Lower lobe of right lung (tissue), 2 donors: ENCODE results near the gene GPRIN2. TPM values are rescaled to one million over a fixed set of nuclear protein-coding genes. Genes with fewer than 3 reads are reported as not detected.

Source experiments
- ATAC-seq, 2 donors: fragments of 200-7000 bp; cut with Tn5 transposase; one replicate each; pipeline ENCODE4 v1.9.1; 2020 to 2022; ENCODE audit warnings: mild to moderate bottlenecking in 2 of 2, moderate library complexity in 2 of 2
- DNase-seq: peaks from one replicate; pipeline ENCODE4 v3.0.0-alpha.2; 2020
- H3K27ac ChIP-seq: fragments of 200-600 bp; one replicate; pipeline ENCODE4 v1.8.0; 2022
- H3K27me3 ChIP-seq: fragments of 200-600 bp; one replicate; pipeline ENCODE4 v1.8.0; 2022; ENCODE audit warnings: low read depth
- H3K36me3 ChIP-seq: fragments of 200-600 bp; one replicate; pipeline ENCODE4 v1.8.0; 2022; ENCODE audit warnings: mild to moderate bottlenecking
- H3K4me1 ChIP-seq: fragments of 200-600 bp; one replicate; pipeline ENCODE4 v1.8.0; 2022
- H3K4me3 ChIP-seq: fragments of 200-600 bp; one replicate; pipeline ENCODE4 v1.8.0; 2022; ENCODE audit warnings: mild to moderate bottlenecking
- H3K9me3 ChIP-seq: fragments of 200-600 bp; one replicate; pipeline ENCODE4 v1.8.0; 2022
- intact Hi-C: fragments of 100-400 bp; cut with DNase I; formaldehyde crosslinking; loops from one replicate; pipeline ENCODE4 v1.11.0; 2022
- total RNA-seq: library from RNA; stranded (reverse); fragmentation: NEBNext Ultra II Directional; extraction: Animal tissue kit (Norgen Biotek cat#: 25700); gene quantifications from one replicate; pipeline ENCODE4 v1.2.1, GENCODE V29; 2021
- TF ChIP-seq, protein P1 (sequence below): fragments of 200-600 bp; IDR thresholded peaks from one replicate; pipeline ENCODE4 v1.8.0; 2022; ENCODE audit warnings: antibody characterized with exemption, mild to moderate bottlenecking
- donor health status: DM: no; HTN: yes; CAD: no; lungs with severe emphysema.

Gene GPRIN2
- total RNA-seq, 1 donor from 2014 or later = 42.1 TPM

DNA sequence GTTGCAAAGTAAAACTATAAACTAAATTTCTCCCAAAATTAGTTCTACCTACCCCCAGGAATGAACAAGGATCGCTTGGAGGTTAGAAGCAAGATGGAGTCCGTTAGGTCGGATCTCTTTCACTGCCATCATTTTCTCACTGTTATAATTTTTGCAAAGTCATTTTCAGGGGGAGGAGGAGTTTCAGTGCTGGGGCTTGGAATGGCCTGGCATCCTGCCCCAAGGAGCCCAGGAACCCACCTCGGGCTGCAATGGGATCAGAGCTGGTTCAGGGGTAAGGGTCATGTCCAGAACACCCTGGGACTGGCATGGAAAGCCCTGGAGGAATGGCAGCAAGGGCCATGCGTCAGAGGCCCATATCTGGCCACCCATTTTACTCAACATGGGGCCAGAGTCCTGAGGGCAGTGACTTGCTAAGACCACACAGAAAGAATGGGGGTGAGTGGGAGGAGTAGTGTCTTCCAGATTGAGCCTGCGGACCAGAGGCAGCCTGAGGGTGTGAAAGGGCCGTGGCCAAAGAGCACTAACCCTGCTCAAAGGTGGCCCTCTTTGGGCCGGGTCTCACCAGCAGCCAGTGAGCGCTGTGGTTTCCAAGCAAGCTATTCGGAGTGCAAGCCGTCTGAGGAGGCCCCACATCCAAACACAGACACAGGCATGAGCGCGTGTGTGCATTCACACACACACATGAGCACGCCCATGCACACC, 31.8 kb downstream of the GPRIN2 start:
- peak in 1 of 2 donors; percentile 3 for ATAC-seq
- TF ChIP-seq, protein P1, sequence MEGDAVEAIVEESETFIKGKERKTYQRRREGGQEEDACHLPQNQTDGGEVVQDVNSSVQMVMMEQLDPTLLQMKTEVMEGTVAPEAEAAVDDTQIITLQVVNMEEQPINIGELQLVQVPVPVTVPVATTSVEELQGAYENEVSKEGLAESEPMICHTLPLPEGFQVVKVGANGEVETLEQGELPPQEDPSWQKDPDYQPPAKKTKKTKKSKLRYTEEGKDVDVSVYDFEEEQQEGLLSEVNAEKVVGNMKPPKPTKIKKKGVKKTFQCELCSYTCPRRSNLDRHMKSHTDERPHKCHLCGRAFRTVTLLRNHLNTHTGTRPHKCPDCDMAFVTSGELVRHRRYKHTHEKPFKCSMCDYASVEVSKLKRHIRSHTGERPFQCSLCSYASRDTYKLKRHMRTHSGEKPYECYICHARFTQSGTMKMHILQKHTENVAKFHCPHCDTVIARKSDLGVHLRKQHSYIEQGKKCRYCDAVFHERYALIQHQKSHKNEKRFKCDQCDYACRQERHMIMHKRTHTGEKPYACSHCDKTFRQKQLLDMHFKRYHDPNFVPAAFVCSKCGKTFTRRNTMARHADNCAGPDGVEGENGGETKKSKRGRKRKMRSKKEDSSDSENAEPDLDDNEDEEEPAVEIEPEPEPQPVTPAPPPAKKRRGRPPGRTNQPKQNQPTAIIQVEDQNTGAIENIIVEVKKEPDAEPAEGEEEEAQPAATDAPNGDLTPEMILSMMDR = no peak
- intact Hi-C loops = no loop called here
- H3K36me3 ChIP-seq = no peaks in the 10 kb centered on the region
- peak; percentile 51 for DNase-seq
- H3K27ac ChIP-seq = no peak overlapping the region
- H3K9me3 ChIP-seq = no peaks in the 10 kb centered on the region
- H3K4me3 ChIP-seq = no peak overlapping the region
- peaks cover 14% of the 10 kb centered on the region for H3K4me1 ChIP-seq
- peaks cover 11% of the 10 kb centered on the region for H3K27me3 ChIP-seq

DNA sequence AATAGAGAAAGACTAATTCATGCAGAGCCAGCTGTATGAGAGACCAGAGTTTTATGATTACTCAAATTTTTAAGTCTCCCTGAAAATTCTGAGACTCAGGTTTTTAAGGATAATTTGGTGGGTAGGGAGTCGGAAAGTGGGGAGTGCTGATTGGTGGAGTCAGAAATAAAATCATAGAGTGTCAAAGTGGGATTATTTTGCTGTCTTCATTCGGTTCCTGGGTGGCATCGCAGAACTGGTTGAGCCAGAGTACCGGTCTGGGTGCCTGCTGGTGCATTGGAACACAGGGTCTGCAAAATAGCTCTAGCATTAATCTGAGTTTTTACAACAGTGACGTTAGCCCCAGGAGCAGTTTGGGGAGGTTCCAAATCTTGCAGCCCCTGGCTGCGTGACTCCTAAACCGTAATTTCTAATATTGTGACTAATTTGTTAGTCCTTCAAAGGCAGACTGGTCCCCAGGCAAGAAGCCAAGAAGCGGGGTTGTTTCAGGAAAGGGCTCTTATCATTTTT, 32.4 kb downstream of the GPRIN2 start:
- H3K36me3 ChIP-seq = no peaks in the 10 kb centered on the region
- ATAC-seq = no peak
- H3K9me3 ChIP-seq = no peaks in the 10 kb centered on the region
- intact Hi-C loops = no loop called here
- H3K27me3 ChIP-seq = peaks cover 11% of the 10 kb centered on the region
- TF ChIP-seq, protein P1 = no peak
- peaks cover 14% of the 10 kb centered on the region for H3K4me1 ChIP-seq
- no peak overlapping the region for H3K4me3 ChIP-seq
- peak; percentile 44 for DNase-seq
- no peak overlapping the region for H3K27ac ChIP-seq

DNA sequence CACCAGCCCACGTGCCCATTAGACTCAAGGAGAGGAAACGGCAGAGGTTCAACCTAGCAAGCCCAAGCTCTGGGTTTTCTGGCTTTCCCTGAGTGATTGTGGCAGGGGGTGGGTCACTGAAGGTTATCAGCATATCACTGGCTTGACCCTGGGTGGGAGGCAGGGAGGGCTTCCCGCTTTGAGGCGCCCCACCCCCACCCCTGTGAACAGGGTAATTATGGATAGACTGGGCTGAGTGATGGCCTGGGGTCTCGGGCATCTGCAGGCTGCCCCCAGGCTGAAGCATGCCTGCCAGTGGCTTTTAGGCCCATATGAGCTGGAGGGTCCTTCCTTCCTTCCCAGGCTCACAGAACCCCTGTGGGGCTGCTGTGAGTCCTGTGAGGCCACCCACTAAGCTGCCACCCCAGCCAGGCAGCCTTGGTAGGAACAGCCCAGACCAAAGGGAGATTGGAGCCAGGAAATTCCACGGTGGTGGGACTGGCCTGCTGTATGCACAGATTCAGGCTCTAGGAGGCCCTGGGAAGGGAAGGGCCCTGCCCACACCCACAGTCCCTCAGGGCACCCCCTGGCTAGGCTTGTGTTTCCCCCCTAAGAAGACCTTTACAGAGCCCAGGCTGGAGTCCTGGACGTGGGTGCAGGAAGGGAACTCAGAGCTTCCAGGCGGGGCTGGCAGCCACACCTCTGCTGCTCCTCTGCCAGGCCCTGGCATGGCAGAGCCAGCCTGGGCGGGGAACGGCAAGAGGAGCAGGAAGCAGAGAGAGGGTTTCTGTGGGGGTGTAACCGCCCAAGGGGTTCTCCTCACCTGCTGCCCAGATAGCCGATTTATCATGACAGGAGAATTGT, 33.1 kb downstream of the GPRIN2 start:
- peak; percentile 46 to 69 for ATAC-seq
- TF ChIP-seq, protein P1 = no peak

DNA sequence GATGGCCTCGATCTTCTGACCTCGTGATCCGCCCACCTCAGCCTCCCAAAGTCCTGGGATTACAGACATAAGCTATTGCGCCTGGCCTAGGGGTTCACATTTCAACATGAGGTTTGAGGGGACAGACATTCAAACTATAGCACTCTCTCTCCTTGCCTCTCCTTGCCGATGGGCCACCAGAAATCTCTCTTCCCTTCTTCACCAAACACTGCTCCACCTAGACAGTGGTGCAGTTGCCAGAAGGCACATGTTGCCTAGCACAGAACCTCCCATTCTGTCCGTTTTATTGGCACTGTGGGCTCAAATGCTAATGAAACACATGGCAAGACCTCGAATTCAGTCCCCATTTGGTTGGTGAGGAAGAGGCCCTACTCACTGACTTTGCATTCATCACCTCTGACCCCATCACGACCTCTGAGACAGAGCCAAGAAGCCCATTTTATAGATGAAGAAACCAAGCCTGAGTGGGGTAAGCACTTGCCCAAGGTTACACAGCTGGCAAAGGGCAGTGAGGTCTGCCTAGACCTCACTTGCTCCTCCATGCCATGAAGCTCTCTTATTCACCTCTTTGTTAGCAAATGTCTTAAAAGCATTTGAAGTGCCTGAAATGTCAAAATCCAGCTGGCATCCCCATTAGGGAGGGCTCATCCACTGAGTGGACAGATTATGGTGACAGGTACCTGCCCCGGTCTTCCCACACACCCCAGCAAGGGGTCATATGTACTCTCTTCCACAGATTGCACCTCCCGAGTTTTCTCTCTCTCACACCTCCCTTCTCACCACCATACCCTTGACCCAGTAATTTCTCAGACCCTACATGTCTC, 34.0 kb downstream of the GPRIN2 start:
- DNase-seq (peak; percentile 30), ATAC-seq (no peak)
- H3K9me3 ChIP-seq = no peaks in the 10 kb centered on the region
- TF ChIP-seq, protein P1 = no peak
- H3K4me1 ChIP-seq = peaks cover 14% of the 10 kb centered on the region
- H3K36me3 ChIP-seq = no peaks in the 10 kb centered on the region
- no peak overlapping the region for H3K4me3 ChIP-seq
- H3K27me3 ChIP-seq = peaks cover 11% of the 10 kb centered on the region
- H3K27ac ChIP-seq = no peak overlapping the region
- intact Hi-C loops = no loop called here

More for the DNA sequence above, 33.1 kb downstream of the GPRIN2 start:
- H3K9me3 ChIP-seq = no peaks in the 10 kb centered on the region
- peaks cover 14% of the 10 kb centered on the region for H3K4me1 ChIP-seq
- H3K36me3 ChIP-seq = no peaks in the 10 kb centered on the region
- intact Hi-C loops = no loop called here
- peak; percentile 64 for DNase-seq
- H3K27ac ChIP-seq = no peak overlapping the region
- no peak overlapping the region for H3K4me3 ChIP-seq
- peaks cover 11% of the 10 kb centered on the region for H3K27me3 ChIP-seq

DNA sequence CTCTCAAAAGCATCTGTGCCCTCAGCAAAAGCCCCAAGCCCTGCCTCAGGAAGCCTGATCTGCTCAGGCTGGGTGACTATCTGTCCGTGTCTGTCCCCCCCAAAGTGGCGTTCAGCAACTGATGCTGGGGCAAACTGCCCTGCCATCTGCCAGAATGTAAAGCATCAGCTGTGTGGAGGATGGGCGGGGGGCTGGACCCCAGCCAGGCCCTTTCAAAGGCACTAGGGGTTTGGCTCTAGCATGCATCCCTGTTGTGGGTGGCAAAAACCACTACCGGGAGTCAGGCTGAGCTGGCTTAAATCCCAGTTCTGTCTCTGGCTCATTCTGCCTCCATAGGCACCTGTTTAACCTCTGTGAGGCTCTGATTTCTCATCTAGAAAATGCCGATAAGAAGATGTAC, 35.5 kb downstream of the GPRIN2 start:
- peak; percentile 50 for DNase-seq
- Histone ChIP-seq H3K36me3 (no peaks in the 10 kb centered on the region), H3K4me3 (no peak overlapping the region), H3K9me3 (no peaks in the 10 kb centered on the region), H3K27ac (no peak overlapping the region), H3K27me3 (peaks cover 11% of the 10 kb centered on the region), H3K4me1 (peaks cover 14% of the 10 kb centered on the region)
- intact Hi-C loops = no loop called here
- TF ChIP-seq, protein P1 = no peak
- ATAC-seq = no peak
